ENCODE measurements around the gene GID8. TPM values are rescaled to one million over a fixed set of nuclear protein-coding genes. Genes with fewer than 3 reads are reported as not detected.

GID8 gene
- total and polyA plus RNA-seq, 9 of the 15 experiments (the other 6 are each of a cell fraction or from before 2014, with no cell fraction given) = 7.5 to 31.6 (median 22.2) TPM

GRCh38 chr20:62969939-62970306 is 32.0 kb downstream of the GID8 start (continued):
- TF ChIP-seq STAT5A (IDR thresholded peaks at IDR 0.05; ENCODE audit: borderline replicate concordance, low read length) (no peak), NR2C2 (CRISPR knock-in tag; IDR thresholded peaks at IDR 0.05) (no peak), NR2C2 (tag; IDR thresholded peaks at IDR 0.05) (no peak)
- TF ChIP-seq, protein P1, sequence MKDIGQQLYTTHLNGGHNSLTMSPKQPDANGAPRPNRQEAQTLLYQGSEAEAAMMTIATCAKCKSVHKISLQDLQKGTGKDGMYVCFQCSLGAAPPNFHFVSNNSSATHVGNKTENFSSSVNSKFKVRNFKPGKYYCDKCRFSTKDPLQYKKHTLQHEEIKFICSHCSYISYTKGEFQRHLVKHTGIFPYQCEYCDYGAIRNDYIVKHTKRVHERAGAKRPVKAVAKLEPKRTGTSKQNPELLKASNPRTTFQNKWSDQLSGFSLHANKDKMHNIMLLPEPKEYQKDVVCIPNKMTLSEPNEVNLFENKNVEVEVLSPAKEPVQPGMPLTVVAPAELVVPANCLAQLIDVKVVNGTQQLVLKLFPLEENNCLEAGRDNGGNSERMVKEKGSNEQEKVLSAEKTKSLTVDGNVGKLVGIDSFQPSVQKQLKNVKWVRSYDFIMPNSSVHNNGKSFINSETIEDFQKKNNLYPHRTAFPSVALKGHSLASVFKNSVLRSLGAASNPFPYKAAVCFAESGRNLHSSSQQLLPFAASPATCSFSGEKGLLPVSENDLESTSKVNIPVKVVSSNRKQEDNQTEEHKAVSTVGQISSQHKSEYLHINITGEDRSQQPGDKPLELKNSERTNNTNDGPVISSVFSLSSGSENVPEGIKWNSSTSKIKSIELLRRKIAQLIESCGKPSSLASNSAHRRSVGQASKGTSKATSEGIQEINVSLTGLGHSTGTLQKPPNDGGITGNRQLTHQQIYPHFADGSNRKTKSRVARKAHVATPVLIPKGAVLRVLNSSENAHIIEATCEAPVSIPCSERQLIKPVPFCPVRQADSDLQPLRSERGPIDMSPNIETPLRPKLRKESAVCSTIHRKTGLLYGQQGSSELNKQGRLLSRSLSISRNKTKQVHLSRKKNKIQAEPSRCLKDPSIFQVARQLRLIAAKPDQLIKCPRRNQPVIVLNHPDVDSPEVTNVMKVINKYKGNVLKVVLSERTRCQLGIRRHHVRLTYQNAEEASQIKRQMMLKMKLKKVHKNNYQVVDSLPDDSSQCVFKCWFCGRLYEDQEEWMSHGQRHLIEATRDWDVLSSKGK (CRISPR knock-in tag; IDR thresholded peaks at IDR 0.05) = no peak
- TF ChIP-seq, protein P2, sequence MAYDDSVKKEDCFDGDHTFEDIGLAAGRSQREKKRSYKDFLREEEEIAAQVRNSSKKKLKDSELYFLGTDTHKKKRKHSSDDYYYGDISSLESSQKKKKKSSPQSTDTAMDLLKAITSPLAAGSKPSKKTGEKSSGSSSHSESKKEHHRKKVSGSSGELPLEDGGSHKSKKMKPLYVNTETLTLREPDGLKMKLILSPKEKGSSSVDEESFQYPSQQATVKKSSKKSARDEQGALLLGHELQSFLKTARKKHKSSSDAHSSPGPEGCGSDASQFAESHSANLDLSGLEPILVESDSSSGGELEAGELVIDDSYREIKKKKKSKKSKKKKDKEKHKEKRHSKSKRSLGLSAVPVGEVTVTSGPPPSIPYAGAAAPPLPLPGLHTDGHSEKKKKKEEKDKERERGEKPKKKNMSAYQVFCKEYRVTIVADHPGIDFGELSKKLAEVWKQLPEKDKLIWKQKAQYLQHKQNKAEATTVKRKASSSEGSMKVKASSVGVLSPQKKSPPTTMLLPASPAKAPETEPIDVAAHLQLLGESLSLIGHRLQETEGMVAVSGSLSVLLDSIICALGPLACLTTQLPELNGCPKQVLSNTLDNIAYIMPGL (CRISPR knock-in tag; IDR thresholded peaks at IDR 0.05) = no peak
